Breast epithelium (tissue), 3 donors: Measurements from ENCODE around the gene GBF1.

Source experiments
- POLR2A ChIP-seq: fragments of 450-650 bp; IDR thresholded peaks from one replicate; pipeline ENCODE4 v1.6.1; 2016; ENCODE audit warnings: antibody characterized with exemption, mild to moderate bottlenecking, moderate library complexity
- POLR2AphosphoS5 ChIP-seq, 3 donors: sonication (generic); formaldehyde crosslinking; IDR thresholded peaks; one replicate each; pipeline ENCODE4 v1.6.1; 2017; ENCODE audit warnings: antibody characterized with exemption in 3 of 3
- TF ChIP-seq, protein P1 (sequence below), 3 donors: fragments of 450-650 bp; IDR thresholded peaks; one replicate each; pipeline ENCODE4 v1.5.1; 2016 to 2017; ENCODE audit warnings: antibody characterized with exemption in 3 of 3, mild to moderate bottlenecking in 3 of 3, moderate library complexity in 3 of 3

DNA sequence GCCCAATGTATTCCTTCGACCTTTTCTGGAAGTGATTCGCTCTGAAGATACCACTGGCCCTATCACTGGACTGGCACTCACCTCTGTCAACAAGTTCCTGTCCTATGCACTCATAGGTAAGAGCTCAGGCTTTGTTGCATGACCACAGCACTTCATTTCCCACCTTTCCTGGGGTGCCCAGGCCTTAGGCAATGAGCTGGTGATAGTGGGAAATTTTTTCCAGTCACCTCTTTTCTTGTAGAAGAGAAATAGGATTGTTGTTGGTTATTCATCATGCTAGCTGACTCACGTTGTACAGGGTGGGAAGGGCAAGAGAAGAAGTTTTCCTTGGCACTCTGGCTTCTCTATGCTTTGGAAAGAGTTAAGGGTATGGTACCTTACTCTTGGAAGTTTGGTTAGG, 98.7 kb downstream of the GBF1 start:
- TF ChIP-seq, protein P1, sequence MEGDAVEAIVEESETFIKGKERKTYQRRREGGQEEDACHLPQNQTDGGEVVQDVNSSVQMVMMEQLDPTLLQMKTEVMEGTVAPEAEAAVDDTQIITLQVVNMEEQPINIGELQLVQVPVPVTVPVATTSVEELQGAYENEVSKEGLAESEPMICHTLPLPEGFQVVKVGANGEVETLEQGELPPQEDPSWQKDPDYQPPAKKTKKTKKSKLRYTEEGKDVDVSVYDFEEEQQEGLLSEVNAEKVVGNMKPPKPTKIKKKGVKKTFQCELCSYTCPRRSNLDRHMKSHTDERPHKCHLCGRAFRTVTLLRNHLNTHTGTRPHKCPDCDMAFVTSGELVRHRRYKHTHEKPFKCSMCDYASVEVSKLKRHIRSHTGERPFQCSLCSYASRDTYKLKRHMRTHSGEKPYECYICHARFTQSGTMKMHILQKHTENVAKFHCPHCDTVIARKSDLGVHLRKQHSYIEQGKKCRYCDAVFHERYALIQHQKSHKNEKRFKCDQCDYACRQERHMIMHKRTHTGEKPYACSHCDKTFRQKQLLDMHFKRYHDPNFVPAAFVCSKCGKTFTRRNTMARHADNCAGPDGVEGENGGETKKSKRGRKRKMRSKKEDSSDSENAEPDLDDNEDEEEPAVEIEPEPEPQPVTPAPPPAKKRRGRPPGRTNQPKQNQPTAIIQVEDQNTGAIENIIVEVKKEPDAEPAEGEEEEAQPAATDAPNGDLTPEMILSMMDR (IDR thresholded peaks at IDR 0.05): no peak
- TF ChIP-seq POLR2AphosphoS5 (IDR thresholded peaks at IDR 0.05) (no peak), POLR2A (no peak)
